ENCODE results near the gene DIAPH1.

Gene DIAPH1

GRCh38 chr5:141517312-141517711, 101.5 kb downstream of the DIAPH1 start:
- FAIRE-seq: no peak

- FAIRE-seq: no peak
Observed at GRCh38 chr5:141516672-141517025, 102.2 kb downstream of the DIAPH1 start.

GRCh38 chr5:141515946-141516671, 102.7 kb downstream of the DIAPH1 start:
- FAIRE-seq: no peak

- no peak for FAIRE-seq
Observed at GRCh38 chr5:141515141-141515540, 103.7 kb downstream of the DIAPH1 start.

GRCh38 chr5:141514330-141515133, 104.3 kb downstream of the DIAPH1 start:
- FAIRE-seq: no peak

GRCh38 chr5:141513627-141514329, 105.0 kb downstream of the DIAPH1 start:
- peak; percentile 21 for FAIRE-seq

GRCh38 chr5:141512911-141513626, 105.7 kb downstream of the DIAPH1 start:
- no peak for FAIRE-seq

- FAIRE-seq: no peak
Observed at GRCh38 chr5:141512390-141512910, 106.3 kb downstream of the DIAPH1 start.

- FAIRE-seq: no peak
Observed at GRCh38 chr5:141511771-141512325, 107.0 kb downstream of the DIAPH1 start.

- FAIRE-seq: no peak
Observed at GRCh38 chr5:141510850-141511601, 107.8 kb downstream of the DIAPH1 start.

GRCh38 chr5:141510160-141510559, 108.6 kb downstream of the DIAPH1 start:
- no peak for FAIRE-seq

GRCh38 chr5:141508798-141509611, 109.8 kb downstream of the DIAPH1 start:
- no peak for FAIRE-seq

GRCh38 chr5:141508440-141508797, 110.4 kb downstream of the DIAPH1 start:
- FAIRE-seq: no peak

- no peak for FAIRE-seq
Observed at GRCh38 chr5:141507387-141508091, 111.3 kb downstream of the DIAPH1 start.

- FAIRE-seq: no peak
Observed at GRCh38 chr5:141506381-141507155, 112.2 kb downstream of the DIAPH1 start.

GRCh38 chr5:141504216-141504615, 114.6 kb downstream of the DIAPH1 start:
- no peak for FAIRE-seq

- no peak for FAIRE-seq
Observed at GRCh38 chr5:141503681-141504080, 115.1 kb downstream of the DIAPH1 start.

GRCh38 chr5:141501761-141502160, 117.0 kb downstream of the DIAPH1 start:
- no peak for FAIRE-seq

- FAIRE-seq: no peak
Observed at GRCh38 chr5:141496038-141496437, 122.8 kb downstream of the DIAPH1 start.
